BJ (cell line): ENCODE data around the gene RLF. TPM values are rescaled to one million over a fixed set of nuclear protein-coding genes. Genes with fewer than 3 reads are reported as not detected.

Source experiments
- CTCF ChIA-PET: fragments of 350-600 bp; formaldehyde crosslinking; extraction: SDS; loops from one replicate; lab custom pipeline; 2021; ENCODE audit warnings: antibody characterized with exemption, inconsistent platforms; lab: Yijun Ruan, JAX
- POLR2A ChIA-PET: fragments of 300-600 bp; sonication (Branson Sonifier 250); formaldehyde crosslinking; extraction: SDS; loops from one replicate; lab custom pipeline; 2021; ENCODE audit warnings: antibody characterized with exemption; lab: Charles Lee
- DNase-seq: peaks from one replicate; pipeline ENCODE4 v3.0.0-alpha.2; 2011; ENCODE audit warnings: low read depth
- H3K27me3 ChIP-seq: 2 replicates; pipeline ENCODE4 v1.6.0; 2011; ENCODE audit warnings: low read length; ENCODE audit not compliant: control insufficient read depth, insufficient read depth
- H3K36me3 ChIP-seq: 2 replicates; pipeline ENCODE4 v1.5.1; 2011; ENCODE audit warnings: low read length; ENCODE audit not compliant: control insufficient read depth, insufficient read depth
- H3K4me3 ChIP-seq: 2 replicates; pipeline ENCODE4 v1.5.1; 2011; ENCODE audit warnings: low read depth, mild to moderate bottlenecking, control low read depth, low read length
- polyA plus RNA-seq: library from polyadenylated mRNA; depleted of rRNA; stranded (reverse); fragments of >200 nt; gene quantifications from 2 replicates; pipeline ENCODE4 v1.2.3, GENCODE V29; 2011
- TF ChIP-seq, protein P1 (sequence below): IDR thresholded peaks from 2 replicates; pipeline ENCODE4 v1.5.1; 2011; ENCODE audit warnings: low read depth, mild to moderate bottlenecking, control low read depth, inconsistent platforms, low read length, moderate library complexity; ENCODE audit not compliant: insufficient read depth

RLF gene
- polyA plus RNA-seq, 1 experiment: 4.1 TPM

DNA sequence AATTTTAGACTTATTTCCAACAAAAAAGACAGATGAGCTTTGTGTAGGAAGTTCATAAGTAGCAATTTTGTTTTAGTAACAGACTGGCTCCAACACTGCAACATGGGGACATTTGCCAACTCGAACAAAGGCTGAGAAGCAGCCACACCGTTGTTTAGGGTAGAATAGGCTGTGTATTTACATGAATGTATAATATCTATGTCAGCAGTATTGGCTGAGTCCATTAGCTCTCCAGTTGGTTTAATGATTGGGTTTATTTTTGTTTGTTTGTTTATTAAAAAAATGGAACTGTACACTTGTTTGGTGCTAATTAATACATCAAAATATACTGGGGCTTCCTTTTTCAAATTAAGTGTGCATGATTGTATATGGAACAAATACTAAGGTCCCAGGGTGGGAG lies 79.2 kb downstream of the RLF start:
- DNase-seq: no peak
- ChIA-PET CTCF (interaction anchor here (0.6 to 1.1 kb wide), 3 partner anchors 14 to 183 kb away, joined by 3 to 4 read pairs (median 3); no protein-coding TSS in a partner anchor), POLR2A (no interaction called here)
- no peak overlapping the region for H3K4me3 ChIP-seq
- H3K27me3 ChIP-seq: no peaks in the 10 kb centered on the region
- peaks cover 5% of the 10 kb centered on the region for H3K36me3 ChIP-seq
- TF ChIP-seq, protein P1, sequence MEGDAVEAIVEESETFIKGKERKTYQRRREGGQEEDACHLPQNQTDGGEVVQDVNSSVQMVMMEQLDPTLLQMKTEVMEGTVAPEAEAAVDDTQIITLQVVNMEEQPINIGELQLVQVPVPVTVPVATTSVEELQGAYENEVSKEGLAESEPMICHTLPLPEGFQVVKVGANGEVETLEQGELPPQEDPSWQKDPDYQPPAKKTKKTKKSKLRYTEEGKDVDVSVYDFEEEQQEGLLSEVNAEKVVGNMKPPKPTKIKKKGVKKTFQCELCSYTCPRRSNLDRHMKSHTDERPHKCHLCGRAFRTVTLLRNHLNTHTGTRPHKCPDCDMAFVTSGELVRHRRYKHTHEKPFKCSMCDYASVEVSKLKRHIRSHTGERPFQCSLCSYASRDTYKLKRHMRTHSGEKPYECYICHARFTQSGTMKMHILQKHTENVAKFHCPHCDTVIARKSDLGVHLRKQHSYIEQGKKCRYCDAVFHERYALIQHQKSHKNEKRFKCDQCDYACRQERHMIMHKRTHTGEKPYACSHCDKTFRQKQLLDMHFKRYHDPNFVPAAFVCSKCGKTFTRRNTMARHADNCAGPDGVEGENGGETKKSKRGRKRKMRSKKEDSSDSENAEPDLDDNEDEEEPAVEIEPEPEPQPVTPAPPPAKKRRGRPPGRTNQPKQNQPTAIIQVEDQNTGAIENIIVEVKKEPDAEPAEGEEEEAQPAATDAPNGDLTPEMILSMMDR: no peak

DNA sequence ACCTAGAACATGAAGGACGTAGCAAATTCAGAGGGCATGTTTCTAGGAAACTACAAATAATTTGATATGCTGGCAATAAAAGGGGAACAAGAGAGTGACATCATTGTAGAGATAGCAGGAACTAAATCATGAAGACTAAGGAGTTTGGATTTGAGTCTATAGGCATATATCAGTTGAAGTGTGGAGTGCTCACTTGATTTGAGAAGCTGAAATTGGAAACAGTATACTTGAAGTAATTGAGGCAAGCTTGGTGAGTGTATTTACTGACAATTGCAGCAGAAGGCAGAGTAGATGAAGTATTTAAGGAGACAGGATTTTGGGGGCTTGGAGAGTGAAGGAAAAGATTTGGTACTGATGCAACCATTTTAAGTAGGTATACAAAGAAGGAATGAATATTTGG lies 80.2 kb downstream of the RLF start:
- H3K36me3 ChIP-seq: peaks cover 5% of the 10 kb centered on the region
- no peak for DNase-seq
- TF ChIP-seq, protein P1: no peak
- ChIA-PET POLR2A (interaction anchor here (0.6 kb wide), 1 partner anchor 47 kb away, joined by 3 read pairs; no protein-coding TSS in a partner anchor), CTCF (interaction anchor here (1.0 to 1.2 kb wide), 4 partner anchors 18 to 97 kb away, joined by 3 to 4 read pairs (median 3); no protein-coding TSS in a partner anchor)
- H3K27me3 ChIP-seq: no peaks in the 10 kb centered on the region
- no peak overlapping the region for H3K4me3 ChIP-seq

DNA sequence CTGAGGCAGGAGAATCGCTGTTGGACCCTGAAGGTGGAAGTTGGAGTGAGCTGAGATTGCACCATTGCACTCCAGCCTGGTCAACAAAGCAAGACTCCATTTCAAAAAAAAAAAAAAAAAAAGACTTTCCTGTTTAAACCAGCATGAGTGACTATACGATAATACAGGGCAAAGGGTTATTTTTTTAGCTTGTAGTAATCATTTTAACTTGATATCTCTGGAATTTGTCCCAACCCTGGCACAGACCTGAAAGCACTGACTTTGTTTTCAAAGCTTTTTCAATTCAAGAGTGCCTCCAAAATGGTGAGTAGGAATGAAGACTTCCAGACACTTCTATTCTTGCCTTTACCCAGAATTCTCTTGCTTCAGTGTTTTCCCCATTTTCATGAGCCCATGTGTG lies 82.2 kb downstream of the RLF start:
- TF ChIP-seq, protein P1: no peak
- POLR2A ChIA-PET: no interaction called here
- no peaks in the 10 kb centered on the region for H3K27me3 ChIP-seq
- H3K36me3 ChIP-seq: no peaks in the 10 kb centered on the region
- CTCF ChIA-PET: no interaction called here
- no peak overlapping the region for H3K4me3 ChIP-seq
- no peak for DNase-seq

DNA sequence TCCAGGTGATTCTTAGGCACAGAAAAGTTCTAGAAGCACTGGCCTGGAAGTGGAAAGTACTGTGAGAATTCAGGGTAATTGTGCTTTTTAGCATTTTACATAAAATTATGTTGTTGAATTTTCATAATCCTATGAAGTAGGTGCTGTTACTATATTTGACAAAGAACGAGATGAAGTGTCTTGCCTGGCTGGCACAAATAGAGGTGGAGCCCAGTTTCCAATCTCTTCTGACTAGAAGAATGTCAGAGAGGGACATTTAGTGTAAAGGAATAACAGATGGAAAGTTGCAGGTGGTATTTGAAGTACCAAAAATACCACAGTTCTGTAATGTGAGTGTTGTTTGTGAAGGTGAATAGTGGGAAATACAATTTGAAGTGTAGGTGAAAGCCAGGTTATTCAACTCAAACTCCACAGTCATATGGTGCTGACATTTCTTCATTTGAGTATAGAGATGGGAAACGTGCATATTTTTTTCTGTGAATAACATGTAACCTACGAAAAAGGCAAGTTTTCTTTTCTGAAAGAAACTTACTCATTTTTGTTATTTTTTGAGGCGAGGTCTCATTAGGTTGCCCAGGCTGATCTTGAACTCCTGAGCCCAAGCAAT lies 83.1 kb downstream of the RLF start:
- TF ChIP-seq, protein P1: no peak
- H3K36me3 ChIP-seq: no peaks in the 10 kb centered on the region
- ChIA-PET CTCF (no interaction called here), POLR2A (no interaction called here)
- no peak overlapping the region for H3K4me3 ChIP-seq
- DNase-seq: no peak
- H3K27me3 ChIP-seq: no peaks in the 10 kb centered on the region

DNA sequence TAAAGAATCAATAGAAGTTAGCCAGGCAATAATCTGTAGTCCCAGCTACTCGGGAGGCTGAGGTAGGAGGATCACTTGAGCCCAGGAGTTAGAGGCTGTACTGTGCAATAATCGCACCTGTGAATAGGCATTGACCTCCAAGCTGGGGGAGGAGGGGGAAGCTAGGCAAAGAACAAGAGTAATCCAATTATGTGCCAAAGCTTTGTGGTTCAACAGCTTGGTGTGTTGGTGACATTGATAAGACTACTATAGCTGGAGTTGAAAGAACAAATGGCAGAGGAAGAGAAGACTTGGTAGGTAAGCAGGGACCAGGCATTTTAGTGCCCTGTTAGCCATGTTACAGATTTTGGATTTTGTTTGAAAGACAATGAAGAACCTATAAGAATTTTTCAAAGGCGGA lies 84.5 kb downstream of the RLF start:
- Histone ChIP-seq H3K36me3 (no peaks in the 10 kb centered on the region), H3K4me3 (no peak overlapping the region), H3K27me3 (no peaks in the 10 kb centered on the region)
- ChIA-PET POLR2A (no interaction called here), CTCF (interaction anchor here (1.5 kb wide), 1 partner anchor 11 kb away, joined by 4 read pairs; no protein-coding TSS in a partner anchor)
- TF ChIP-seq, protein P1: no peak
- no peak for DNase-seq
